Measurements from ENCODE around the gene SLC7A1. TPM values are rescaled to one million over a fixed set of nuclear protein-coding genes. Genes with fewer than 3 reads are reported as not detected.

SLC7A1 gene
- total and polyA plus RNA-seq, 7 donors: 2.4 to 25.6 (median 15.0) TPM

- H3K4me1 ChIP-seq: peaks cover 0 to 78% (median 55%) of the 10 kb centered on the region in 4 donors
- no peaks in the 10 kb centered on the region for H3K27me3 ChIP-seq
- TF ChIP-seq EP300 (IDR thresholded peaks at IDR 0.05): no peak
- TF ChIP-seq CTCF (IDR thresholded peaks at IDR 0.05): no peak
- TF ChIP-seq POLR2AphosphoS5 (IDR thresholded peaks at IDR 0.05): no peak
- no peak for TF ChIP-seq POLR2A (IDR thresholded peaks at IDR 0.05)
- DNase-seq: no peak
- no peaks in the 10 kb centered on the region for H3K36me3 ChIP-seq
- no peaks in the 10 kb centered on the region for H3K9me3 ChIP-seq
- intact Hi-C loops (cut with DNase I): no loop called here
- peak overlapping the region in 1 of 4 donors; percentile 68 for H3K27ac ChIP-seq
- WGBS, 2 donors: 97% methylated on average over 7 of the region's 7 CpGs
- no peak overlapping the region for H3K4me3 ChIP-seq
Measured at GRCh38 chr13:29576581-29576980, 18.9 kb downstream of the SLC7A1 start.

GRCh38 chr13:29575098-29575497 lies 20.4 kb downstream of the SLC7A1 start:
- TF ChIP-seq POLR2AphosphoS5 (IDR thresholded peaks at IDR 0.05) (no peak), EP300 (IDR thresholded peaks at IDR 0.05) (no peak), CTCF (IDR thresholded peaks at IDR 0.05) (no peak), POLR2A (IDR thresholded peaks at IDR 0.05) (no peak)
- Histone ChIP-seq H3K4me1 (peaks cover 0 to 64% (median 49%) of the 10 kb centered on the region in 4 donors), H3K9me3 (no peaks in the 10 kb centered on the region), H3K27ac (peak overlapping the region in 1 of 4 donors; percentile 22), H3K27me3 (no peaks in the 10 kb centered on the region), H3K36me3 (no peaks in the 10 kb centered on the region), H3K4me3 (no peak overlapping the region)
- DNase-seq: no peak
- intact Hi-C loops (cut with DNase I): no loop called here
- WGBS, 2 donors: 35 to 77% methylated on average over 3 of the region's 3 CpGs

GRCh38 chr13:29573190-29573589 lies 22.3 kb downstream of the SLC7A1 start:
- peak; percentile 82 for DNase-seq
- peaks cover 0 to 57% (median 45%) of the 10 kb centered on the region in 4 donors for H3K4me1 ChIP-seq
- TF ChIP-seq EP300 (IDR thresholded peaks at IDR 0.05) (no peak), CTCF (IDR thresholded peaks at IDR 0.05) (no peak), POLR2A (IDR thresholded peaks at IDR 0.05) (no peak), POLR2AphosphoS5 (IDR thresholded peaks at IDR 0.05) (peak in 2 of 4 donors; percentile 13 to 35)
- intact Hi-C loops (cut with DNase I): no loop called here
- H3K9me3 ChIP-seq: no peaks in the 10 kb centered on the region
- no peaks in the 10 kb centered on the region for H3K36me3 ChIP-seq
- H3K27ac ChIP-seq: peak overlapping the region in 2 of 4 donors; percentile 25 to 35
- WGBS, 2 donors: 9 to 15% methylated on average over 8 of the region's 8 CpGs
- no peak overlapping the region for H3K4me3 ChIP-seq
- H3K27me3 ChIP-seq: no peaks in the 10 kb centered on the region

- H3K9me3 ChIP-seq: no peaks in the 10 kb centered on the region
- no peak overlapping the region for H3K4me3 ChIP-seq
- peaks cover 0 to 52% (median 39%) of the 10 kb centered on the region in 4 donors for H3K4me1 ChIP-seq
- no peaks in the 10 kb centered on the region for H3K27me3 ChIP-seq
- H3K36me3 ChIP-seq: no peaks in the 10 kb centered on the region
- WGBS, 2 donors: 11 to 52% methylated on average over 5 of the region's 5 CpGs
- intact Hi-C loops (cut with DNase I): no loop called here
- TF ChIP-seq EP300 (IDR thresholded peaks at IDR 0.05): no peak
- no peak for TF ChIP-seq POLR2A (IDR thresholded peaks at IDR 0.05)
- no peak for TF ChIP-seq CTCF (IDR thresholded peaks at IDR 0.05)
- TF ChIP-seq POLR2AphosphoS5 (IDR thresholded peaks at IDR 0.05): no peak
- peak overlapping the region in 1 of 4 donors; percentile 25 for H3K27ac ChIP-seq
- no peak for DNase-seq
Measured at GRCh38 chr13:29572575-29572974, 22.9 kb downstream of the SLC7A1 start.

Measured in sigmoid colon (tissue), 7 donors.